SK-N-SH (cell line): ENCODE results near the gene PRKCB. TPM values are rescaled to one million over a fixed set of nuclear protein-coding genes. Genes with fewer than 3 reads are reported as not detected.

Experiments
- CTCF ChIA-PET: fragments of 300-600, 350-600 bp; formaldehyde crosslinking; extraction: SDS; loops from one replicate; lab custom pipeline; 2021; lab: Yijun Ruan, JAX
- POLR2A ChIA-PET: fragments of 350-600 bp; sonication (Branson Sonifier 250); formaldehyde crosslinking; extraction: SDS; loops from one replicate; lab custom pipeline; 2020; ENCODE audit warnings: antibody characterized with exemption, inconsistent platforms; lab: Yijun Ruan, JAX
- DNase-seq: peaks from one replicate; pipeline ENCODE4 v3.0.0; 2012
- H2AFZ ChIP-seq: fragments of 200-600 bp; sonication (generic); 2 replicates; pipeline ENCODE4 v1.8.1; 2016; ENCODE audit warnings: antibody characterized with exemption, mild to moderate bottlenecking, low read depth
- H3F3A ChIP-seq: fragments of 200-600 bp; sonication (generic); replicated peaks from 2 replicates; pipeline ENCODE3; 2016; ENCODE audit warnings: antibody characterized with exemption, mild to moderate bottlenecking; ENCODE audit not compliant: insufficient read depth
- H3K27ac ChIP-seq, 2 experiments: fragments of 200-500 bp in 1 of 2; fragments of 200-600 bp in 1 of 2; sonication (Bioruptor generic) in 1 of 2; sonication (generic), shearing (Covaris generic) in 1 of 2; 2 replicates each; pipeline versions ENCODE4 v1.5.1 to v1.6.1; 2014 to 2016; ENCODE audit warnings: low read depth in 2 of 2, inconsistent platforms in 1 of 2, low read length in 1 of 2, mild to moderate bottlenecking in 1 of 2, mixed read lengths in 1 of 2
- H3K27me3 ChIP-seq: fragments of 200-600 bp; sonication (generic), shearing (Covaris generic); 2 replicates; pipeline ENCODE4 v1.6.1; 2016; ENCODE audit warnings: mixed run types; ENCODE audit not compliant: insufficient read depth
- H3K36me3 ChIP-seq, 2 experiments: fragments of 200-500 bp in 1 of 2; fragments of 200-600 bp in 1 of 2; sonication (Bioruptor generic) in 1 of 2; sonication (generic) in 1 of 2; replicated peaks in 1 of 2; 2 replicates each; pipeline versions ENCODE3 to v1.5.1; 2014 to 2016; ENCODE audit warnings: low read length in 1 of 2, mild to moderate bottlenecking in 1 of 2; ENCODE audit not compliant: insufficient read depth in 2 of 2, control insufficient read depth in 1 of 2
- H3K4me1 ChIP-seq, 2 experiments: fragments of 200-500 bp in 1 of 2; fragments of 200-600 bp in 1 of 2; sonication (Bioruptor generic) in 1 of 2; sonication (generic), shearing (Covaris generic) in 1 of 2; 2 replicates each; pipeline versions ENCODE4 v1.5.1 to v1.6.1; 2014 to 2016; ENCODE audit warnings: low read depth in 1 of 2, low read length in 1 of 2, mixed run types in 1 of 2; ENCODE audit not compliant: insufficient read depth in 2 of 2, control insufficient read depth in 1 of 2
- H3K4me2 ChIP-seq: fragments of 200-600 bp; sonication (generic), shearing (Covaris generic); 2 replicates; pipeline ENCODE4 v1.6.1; 2017; ENCODE audit warnings: mixed run types
- H3K4me3 ChIP-seq, 2 experiments: fragments of 200-500 bp in 1 of 2; fragments of 200-600 bp in 1 of 2; sonication (Bioruptor generic) in 1 of 2; sonication (generic), shearing (Covaris generic) in 1 of 2; 2 replicates each; pipeline versions ENCODE4 v1.5.1 to v1.8.1; 2014 to 2016; ENCODE audit warnings: low read depth in 2 of 2, inconsistent platforms in 1 of 2, low read length in 1 of 2, mild to moderate bottlenecking in 1 of 2, mixed read lengths in 1 of 2, moderate library complexity in 1 of 2
- H3K79me2 ChIP-seq: fragments of 200-600 bp; sonication (generic); 2 replicates; pipeline ENCODE4 v1.8.1; 2017; ENCODE audit warnings: mild to moderate bottlenecking; ENCODE audit not compliant: insufficient read depth
- H3K9ac ChIP-seq: fragments of 200-600 bp; sonication (generic); 2 replicates; pipeline ENCODE4 v1.6.1; 2017; ENCODE audit warnings: mixed run types
- H3K9me2 ChIP-seq: fragments of 200-600 bp; sonication (generic); 2 replicates; pipeline ENCODE4 v1.6.1; 2017; ENCODE audit warnings: mixed run types
- H3K9me3 ChIP-seq: fragments of 200-600 bp; sonication (generic); 2 replicates; pipeline ENCODE4 v1.6.1; 2017; ENCODE audit warnings: mixed run types, mild to moderate bottlenecking, moderate library complexity
- H4K20me1 ChIP-seq: fragments of 200-600 bp; sonication (generic); 2 replicates; pipeline ENCODE4 v1.6.1; 2017; ENCODE audit warnings: mild to moderate bottlenecking, mixed run types; ENCODE audit not compliant: insufficient read depth
- FOXJ3 ChIP-seq: sonication (generic); formaldehyde crosslinking; IDR thresholded peaks from 2 replicates; pipeline ENCODE4 v1.5.1; 2020; ENCODE audit warnings: mild to moderate bottlenecking, missing genetic modification reagents
- GATA2 ChIP-seq: sonication (generic); formaldehyde crosslinking; IDR thresholded peaks from 2 replicates; pipeline ENCODE4 v1.5.0; 2020; ENCODE audit warnings: mild to moderate bottlenecking, missing genetic modification reagents
- IRF3 ChIP-seq: fragments of 150-350 bp; IDR thresholded peaks from 2 replicates; pipeline ENCODE4 v1.6.1; 2016; ENCODE audit warnings: mild to moderate bottlenecking, low read depth, low read length
- MAX ChIP-seq: IDR thresholded peaks from 2 replicates; pipeline ENCODE4 v1.4.0; 2012; ENCODE audit warnings: low read depth
- PBX3 ChIP-seq: IDR thresholded peaks from 2 replicates; pipeline ENCODE4; 2012
- RAD21 ChIP-seq: IDR thresholded peaks from 2 replicates; pipeline ENCODE4 v1.6.1; 2012; ENCODE audit warnings: mild to moderate bottlenecking, low read length
- RCOR1 ChIP-seq: fragments of 150-350 bp; IDR thresholded peaks from 2 replicates; pipeline ENCODE4 v1.6.1; 2017; ENCODE audit warnings: antibody characterized with exemption, low read length
- REST ChIP-seq: IDR thresholded peaks from 2 replicates; pipeline ENCODE4 v1.6.1; 2012; ENCODE audit warnings: mild to moderate bottlenecking, low read depth, low read length, moderate library complexity
- RFX5 ChIP-seq: IDR thresholded peaks from 2 replicates; pipeline ENCODE4 v1.6.1; 2012; ENCODE audit warnings: mild to moderate bottlenecking, improper control_type of control experiment, low read length
- SIN3A ChIP-seq: IDR thresholded peaks from 2 replicates; pipeline ENCODE4 v1.6.1; 2012; ENCODE audit warnings: low read depth, mild to moderate bottlenecking, low read length, moderate library complexity, borderline replicate concordance
- SMC3 ChIP-seq: IDR thresholded peaks from 2 replicates; pipeline ENCODE4 v1.6.1; 2012; ENCODE audit warnings: low read depth, low read length, improper control_type of control experiment
- TCF12 ChIP-seq: IDR thresholded peaks from 2 replicates; pipeline ENCODE4 v1.4.0; 2012
- TEAD4 ChIP-seq: IDR thresholded peaks from 2 replicates; pipeline ENCODE4 v1.4.0; 2012; ENCODE audit warnings: mild to moderate bottlenecking, borderline replicate concordance; ENCODE audit not compliant: insufficient read depth
- USF1 ChIP-seq: IDR thresholded peaks from 2 replicates; pipeline ENCODE4 v1.4.0; 2012; ENCODE audit warnings: low read depth, borderline replicate concordance
- USF2 ChIP-seq: fragments of 150-350 bp; IDR thresholded peaks from 2 replicates; pipeline ENCODE4 v1.6.1; 2017; ENCODE audit warnings: antibody characterized with exemption, low read length, low read depth, borderline replicate concordance
- WGBS: methylation state at CpG from one replicate; pipeline ENCODE4 v1.1.6; 2017; ENCODE audit warnings: low lambda C conversion rate; 5-methylcytosine and 5-hydroxymethylcytosine counted together
- polyA plus RNA-seq, 3 experiments: library from polyadenylated mRNA; depleted of rRNA; stranded (reverse); fragments of >200 nt; gene quantifications; 2 replicates each; pipeline ENCODE4 v1.2.3, GENCODE V29; 2012

PRKCB gene
- polyA plus RNA-seq, 1 of the 3 experiments (the other 2 are of a cell fraction) = 0.12 TPM

GRCh38 chr16:24051125-24051524 lies 215.3 kb downstream of the PRKCB start:
- no peaks in the 10 kb centered on the region for H3K4me1 ChIP-seq
- CTCF ChIA-PET = interaction anchor here (1.3 to 3.1 kb wide), 3 partner anchors 9 to 454 kb away, joined by 3 to 14 read pairs (median 6); no protein-coding TSS in a partner anchor
- TF ChIP-seq RFX5 (no peak), USF1 (no peak), FOXJ3 (CRISPR knock-in tag) (no peak), SIN3A (no peak), TCF12 (no peak), PBX3 (no peak), SMC3 (no peak), GATA2 (CRISPR knock-in tag) (no peak), IRF3 (no peak), RCOR1 (no peak)

GRCh38 chr16:24052329-24053098 lies 216.7 kb downstream of the PRKCB start:
- 13% methylated on average over 9 of the region's 9 CpGs for WGBS
- DNase-seq = no peak
- ChIA-PET CTCF (interaction anchor here (0.6 to 3.1 kb wide), 6 partner anchors 10 to 452 kb away, joined by 3 to 14 read pairs (median 3); no protein-coding TSS in a partner anchor), POLR2A (no interaction called here)
- no peak overlapping the region for H3K9ac ChIP-seq
- H3K4me1 ChIP-seq = no peaks in the 10 kb centered on the region
- H3K27me3 ChIP-seq = no peaks in the 10 kb centered on the region
- no peaks in the 10 kb centered on the region for H4K20me1 ChIP-seq
- H3K4me2 ChIP-seq = no peak overlapping the region
- no peaks in the 10 kb centered on the region for H3K79me2 ChIP-seq
- no peak overlapping the region for H2AFZ ChIP-seq
- no peak overlapping the region for H3K27ac ChIP-seq
- no peaks in the 10 kb centered on the region for H3K9me3 ChIP-seq
- no peaks in the 10 kb centered on the region for H3F3A ChIP-seq
- H3K4me3 ChIP-seq = no peak overlapping the region
- no peaks in the 10 kb centered on the region for H3K36me3 ChIP-seq
- no peaks in the 10 kb centered on the region for H3K9me2 ChIP-seq
- no peak for TF ChIP-seq PBX3
- no peak for TF ChIP-seq RAD21
- TF ChIP-seq MAX = no peak
- no peak for TF ChIP-seq REST
- no peak for TF ChIP-seq SMC3
- TF ChIP-seq USF2 = no peak
- no peak for TF ChIP-seq TEAD4

More at GRCh38 chr16:24051125-24051524, 215.3 kb downstream of the PRKCB start:
- Histone ChIP-seq H2AFZ (no peak overlapping the region), H3K79me2 (no peaks in the 10 kb centered on the region), H3K9me3 (no peaks in the 10 kb centered on the region), H3K36me3 (no peaks in the 10 kb centered on the region), H3K4me3 (no peak overlapping the region), H3K4me2 (no peak overlapping the region), H3K9me2 (no peaks in the 10 kb centered on the region), H3K9ac (no peak overlapping the region), H3F3A (no peaks in the 10 kb centered on the region), H4K20me1 (no peaks in the 10 kb centered on the region), H3K27ac (no peak overlapping the region), H3K27me3 (no peaks in the 10 kb centered on the region)
- no peak for DNase-seq
- POLR2A ChIA-PET = no interaction called here
- WGBS = 15% methylated on average over 4 of the region's 5 CpGs
